Measurements from ENCODE around the gene ADIG.
"Not testable (repeated sequence)": the region's sequence is repeated elsewhere in the genome, so short reads cannot be mapped to it uniquely, and the experiment has no call there.

Gene ADIG

GRCh38 chr20:38579219-38579910 lies 1.6 kb upstream of the ADIG start:
- no peak for DNase-seq

- no peak for DNase-seq
Observed at GRCh38 chr20:38579921-38580320, 1.1 kb upstream of the ADIG start.

- DNase-seq, result no peak
Observed at GRCh38 chr20:38581830-38582358, 897 bp downstream of the ADIG start.

- no peak for DNase-seq
Observed at GRCh38 chr20:38583306-38583705, 2.3 kb downstream of the ADIG start.

- DNase-seq, result no peak
Observed at GRCh38 chr20:38584099-38584763, 3.2 kb downstream of the ADIG start.

GRCh38 chr20:38585404-38586180 lies 4.6 kb downstream of the ADIG start:
- no peak for DNase-seq

GRCh38 chr20:38586181-38586525 lies 5.2 kb downstream of the ADIG start:
- no peak for DNase-seq

- no peak for DNase-seq
Observed at GRCh38 chr20:38588303-38588702, 7.3 kb downstream of the ADIG start.

- DNase-seq, result no peak
Observed at GRCh38 chr20:38589351-38589750, 8.4 kb downstream of the ADIG start.

GRCh38 chr20:38589967-38590675 lies 9.1 kb downstream of the ADIG start:
- no peak for DNase-seq

GRCh38 chr20:38590676-38591473 lies 9.9 kb downstream of the ADIG start:
- no peak for DNase-seq

- no peak for DNase-seq
Observed at GRCh38 chr20:38591474-38592410, 10.7 kb downstream of the ADIG start.

GRCh38 chr20:38592411-38592790 lies 11.4 kb downstream of the ADIG start:
- DNase-seq, result not testable (repeated sequence)

- not testable (repeated sequence) for DNase-seq
Observed at GRCh38 chr20:38594281-38594680, 13.3 kb downstream of the ADIG start.

GRCh38 chr20:38595886-38596285 lies 14.9 kb downstream of the ADIG start:
- not testable (repeated sequence) for DNase-seq

- no peak for DNase-seq
Observed at GRCh38 chr20:38599410-38599882, 18.4 kb downstream of the ADIG start.

- DNase-seq, result no peak
Observed at GRCh38 chr20:38600057-38600456, 19.1 kb downstream of the ADIG start.

- no peak for DNase-seq
Observed at GRCh38 chr20:38601216-38602184, 20.5 kb downstream of the ADIG start, which contains the start of gene ARHGAP40. TSS of gene ARHGAP40 (plus strand) at chr20:38601809.

- DNase-seq, result no peak
Observed at GRCh38 chr20:38602185-38602581, 21.2 kb downstream of the ADIG start.

GRCh38 chr20:38603286-38603685 lies 22.3 kb downstream of the ADIG start:
- DNase-seq, result no peak
